ENCODE results near the gene UBA6.
"Not testable (repeated sequence)": the region's sequence is repeated elsewhere in the genome, so short reads cannot be mapped to it uniquely, and the experiment has no call there.

The UBA6 gene

GRCh38 chr4:67651536-67651935 lies 49.4 kb downstream of the UBA6 start:
- H3K4me3 ChIP-seq (replicated peaks; ENCODE audit: low read depth, low read length), result no peak overlapping the region
- TF ChIP-seq CTCF (IDR thresholded peaks at IDR 0.05; ENCODE audit: low read depth, low read length, missing control alignments), result no peak
- no peak for DNase-seq (ENCODE audit: extremely low read depth, low read depth)

DNA sequence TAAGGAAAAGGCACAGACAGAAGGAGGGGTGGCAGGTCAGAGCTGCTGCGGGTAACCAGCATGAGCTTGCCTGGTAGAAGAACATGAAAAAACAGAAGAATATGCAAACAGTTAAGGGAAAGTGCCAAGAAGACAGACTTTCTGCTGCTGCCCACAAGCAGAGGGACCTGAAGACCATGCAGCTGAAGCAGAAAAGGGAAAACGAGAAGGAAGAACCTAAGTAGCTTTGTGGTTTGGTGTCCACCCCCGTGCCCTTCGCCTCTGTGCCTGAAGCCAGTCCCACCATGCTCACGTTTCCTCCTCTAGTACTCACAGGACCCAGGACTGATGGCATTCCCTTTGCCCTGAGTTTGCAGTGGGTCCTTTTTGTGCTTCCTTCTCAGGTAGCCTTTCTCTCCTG lies 62.8 kb downstream of the UBA6 start:
- no peak overlapping the region for H3K4me3 ChIP-seq (replicated peaks; ENCODE audit: low read depth, low read length)
- TF ChIP-seq CTCF (IDR thresholded peaks at IDR 0.05; ENCODE audit: low read depth, low read length, missing control alignments), result no peak
- DNase-seq (ENCODE audit: extremely low read depth, low read depth), result no peak

DNA sequence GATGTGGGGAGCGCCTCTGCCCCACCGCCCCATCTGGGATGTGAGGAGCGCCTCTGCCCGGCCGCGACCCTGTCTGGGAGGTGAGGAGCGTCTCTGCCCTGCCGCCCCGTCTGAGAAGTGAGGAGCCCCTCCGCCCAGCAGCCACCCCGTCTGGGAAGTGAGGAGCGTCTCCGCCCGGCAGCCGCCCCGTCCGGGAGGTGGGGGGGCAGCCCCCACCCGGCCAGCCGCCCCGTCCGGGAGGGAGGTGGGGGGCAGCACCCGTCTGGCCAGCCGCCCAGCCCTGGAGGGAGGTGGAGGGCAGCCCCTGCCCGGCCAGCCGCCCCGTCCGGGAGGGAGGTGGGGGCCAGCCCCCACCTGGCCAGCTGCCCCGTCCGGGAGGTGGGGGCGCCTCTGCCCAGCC lies 64.0 kb downstream of the UBA6 start:
- not testable (repeated sequence) for H3K4me3 ChIP-seq (replicated peaks; ENCODE audit: low read depth, low read length); DNase-seq (ENCODE audit: extremely low read depth, low read depth)

DNA sequence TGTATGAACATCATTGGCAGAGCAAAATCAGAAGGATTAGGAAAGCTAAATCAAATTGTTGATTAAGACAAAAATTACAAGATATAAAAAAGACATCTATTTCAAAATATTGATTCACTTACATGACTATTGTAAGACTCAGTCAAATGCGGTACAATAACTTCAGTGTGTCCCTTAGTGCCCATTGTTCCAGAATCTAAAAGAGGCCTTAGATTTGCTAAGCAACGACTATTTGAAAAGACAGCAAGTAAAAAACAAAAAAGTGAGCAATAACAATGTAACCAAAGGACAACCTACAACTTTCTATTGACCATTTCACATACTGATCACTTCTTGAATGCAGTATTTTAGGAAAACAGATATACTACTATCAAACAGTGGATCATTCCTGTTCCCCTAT lies 65.6 kb downstream of the UBA6 start:
- no peak for TF ChIP-seq CTCF (IDR thresholded peaks at IDR 0.05; ENCODE audit: low read depth, low read length, missing control alignments)

GRCh38 chr4:67634741-67635140 lies 66.2 kb downstream of the UBA6 start:
- H3K4me3 ChIP-seq (replicated peaks; ENCODE audit: low read depth, low read length), result no peak overlapping the region
- DNase-seq (ENCODE audit: extremely low read depth, low read depth), result no peak
- no peak for TF ChIP-seq CTCF (IDR thresholded peaks at IDR 0.05; ENCODE audit: low read depth, low read length, missing control alignments)

More for the DNA sequence above, 65.6 kb downstream of the UBA6 start:
- no peak for DNase-seq (ENCODE audit: extremely low read depth, low read depth)
- no peak overlapping the region for H3K4me3 ChIP-seq (replicated peaks; ENCODE audit: low read depth, low read length)

DNA sequence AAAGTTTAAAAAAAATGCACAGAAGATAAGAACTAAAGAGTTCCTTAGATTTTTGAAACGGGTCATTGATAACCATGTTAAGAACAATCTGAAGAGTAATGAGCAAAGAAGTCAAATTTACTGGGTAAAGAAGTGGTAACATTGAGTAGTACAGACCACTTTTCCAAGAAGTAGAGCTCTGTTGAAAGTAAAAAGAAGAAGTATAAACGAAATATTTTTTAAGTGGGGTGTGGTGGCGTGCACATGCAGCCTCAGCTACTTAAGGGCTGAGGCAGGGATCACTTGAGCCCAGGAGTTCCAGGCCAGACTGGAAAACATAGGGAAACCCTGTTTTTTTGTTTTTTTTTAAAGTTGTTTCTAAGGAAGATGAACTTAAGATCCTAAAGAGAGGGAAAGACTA lies 68.5 kb downstream of the UBA6 start:
- TF ChIP-seq CTCF (IDR thresholded peaks at IDR 0.05; ENCODE audit: low read depth, low read length, missing control alignments), result no peak
- DNase-seq (ENCODE audit: extremely low read depth, low read depth), result no peak

GRCh38 chr4:67624939-67625338 lies 76.0 kb downstream of the UBA6 start:
- no peak for DNase-seq (ENCODE audit: extremely low read depth, low read depth)
- no peak overlapping the region for H3K4me3 ChIP-seq (replicated peaks; ENCODE audit: low read depth, low read length)
- TF ChIP-seq CTCF (IDR thresholded peaks at IDR 0.05; ENCODE audit: low read depth, low read length, missing control alignments), result no peak

More for the DNA sequence above, 68.5 kb downstream of the UBA6 start:
- H3K4me3 ChIP-seq (replicated peaks; ENCODE audit: low read depth, low read length), result no peak overlapping the region
